ENCODE results near the gene VSIG10. TPM values are rescaled to one million over a fixed set of nuclear protein-coding genes. Genes with fewer than 3 reads are reported as not detected.
"Not testable (repeated sequence)": the region's sequence is repeated elsewhere in the genome, so short reads cannot be mapped to it uniquely, and the experiment has no call there.

VSIG10 gene
- total RNA-seq, 2 donors from 2014 or later, result 20.4 to 41.0 TPM

- DNase-seq (no peak), ATAC-seq (no peak)
- intact Hi-C loops (cut with DNase I), result no loop called here
- H3K27me3 ChIP-seq, result no peaks in the 10 kb centered on the region
- no peaks in the 10 kb centered on the region for H3K9me3 ChIP-seq
- no peak overlapping the region for H3K4me3 ChIP-seq
- no peaks in the 10 kb centered on the region for H3K36me3 ChIP-seq (replicated peaks in 1 of 2; ENCODE audit: insufficient read depth in 1 of 2, low read depth in 2 of 2)
- H3K4me1 ChIP-seq, result peaks cover 6% of the 10 kb centered on the region
- 90 to 94% methylated on average over 3 of the region's 3 CpGs for WGBS, 2 donors
- H3K27ac ChIP-seq, result no peak overlapping the region
- TF ChIP-seq POLR2A (IDR thresholded peaks at IDR 0.05), result no peak
- TF ChIP-seq CTCF (IDR thresholded peaks at IDR 0.05), result no peak
Measured at GRCh38 chr12:118094039-118094438, 9.8 kb downstream of the VSIG10 start.

- TF ChIP-seq CTCF (IDR thresholded peaks at IDR 0.05) (no peak), POLR2A (IDR thresholded peaks at IDR 0.05) (no peak)
- intact Hi-C loops (cut with DNase I), result no loop called here
- no peak for DNase-seq
- Histone ChIP-seq H3K27ac (peak overlapping the region in 2 of 4 donors; percentile 22 to 61), H3K9me3 (no peaks in the 10 kb centered on the region), H3K27me3 (no peaks in the 10 kb centered on the region), H3K4me3 (no peak overlapping the region), H3K4me1 (peaks cover 13% of the 10 kb centered on the region), H3K36me3 (replicated peaks in 1 of 2; ENCODE audit: insufficient read depth in 1 of 2, low read depth in 2 of 2) (no peaks in the 10 kb centered on the region)
- ATAC-seq, result no peak
- WGBS, 2 donors, result 79 to 88% methylated on average over 9 of the region's 9 CpGs
Measured at GRCh38 chr12:118089782-118090181, 14.0 kb downstream of the VSIG10 start.

- peaks cover 0 to 4% of the 10 kb centered on the region in 2 donors for H3K36me3 ChIP-seq (replicated peaks in 1 of 2; ENCODE audit: insufficient read depth in 1 of 2, low read depth in 2 of 2)
- WGBS, 2 donors, result 86 to 89% methylated on average over 9 of the region's 9 CpGs
- no peaks in the 10 kb centered on the region for H3K27me3 ChIP-seq
- DNase-seq (no peak), ATAC-seq (no peak)
- H3K27ac ChIP-seq, result no peak overlapping the region
- H3K4me3 ChIP-seq, result no peak overlapping the region
- no peaks in the 10 kb centered on the region for H3K4me1 ChIP-seq
- H3K9me3 ChIP-seq, result no peaks in the 10 kb centered on the region
- no peak for TF ChIP-seq POLR2A (IDR thresholded peaks at IDR 0.05)
- TF ChIP-seq CTCF (IDR thresholded peaks at IDR 0.05), result no peak
- intact Hi-C loops (cut with DNase I), result no loop called here
Measured at GRCh38 chr12:118082161-118082560, 21.6 kb downstream of the VSIG10 start.

- H3K4me1 ChIP-seq; H3K27ac ChIP-seq; H3K36me3 ChIP-seq (replicated peaks in 1 of 2; ENCODE audit: insufficient read depth in 1 of 2, low read depth in 2 of 2); ATAC-seq; intact Hi-C loops (cut with DNase I); H3K27me3 ChIP-seq; DNase-seq; H3K9me3 ChIP-seq; H3K4me3 ChIP-seq: not testable (repeated sequence)
- WGBS, 2 donors, result 87 to 93% methylated on average over 9 of the region's 9 CpGs
Measured at GRCh38 chr12:118081521-118081920, 22.3 kb downstream of the VSIG10 start.

- intact Hi-C loops (cut with DNase I), result no loop called here
- no peaks in the 10 kb centered on the region for H3K27me3 ChIP-seq
- no peak for TF ChIP-seq POLR2A (IDR thresholded peaks at IDR 0.05)
- TF ChIP-seq CTCF (IDR thresholded peaks at IDR 0.05), result no peak
- H3K36me3 ChIP-seq (replicated peaks in 1 of 2; ENCODE audit: insufficient read depth in 1 of 2, low read depth in 2 of 2), result peaks cover 0 to 2% of the 10 kb centered on the region in 2 donors
- ATAC-seq (no peak), DNase-seq (no peak)
- 94% methylated on average over 4 of the region's 4 CpGs for WGBS, 2 donors
- no peaks in the 10 kb centered on the region for H3K9me3 ChIP-seq
- no peak overlapping the region for H3K27ac ChIP-seq
- no peak overlapping the region for H3K4me3 ChIP-seq
- H3K4me1 ChIP-seq, result no peaks in the 10 kb centered on the region
Measured at GRCh38 chr12:118073768-118074167, 30.0 kb downstream of the VSIG10 start.
